ENCODE data around the gene ZNF512B.

ZNF512B gene

DNA sequence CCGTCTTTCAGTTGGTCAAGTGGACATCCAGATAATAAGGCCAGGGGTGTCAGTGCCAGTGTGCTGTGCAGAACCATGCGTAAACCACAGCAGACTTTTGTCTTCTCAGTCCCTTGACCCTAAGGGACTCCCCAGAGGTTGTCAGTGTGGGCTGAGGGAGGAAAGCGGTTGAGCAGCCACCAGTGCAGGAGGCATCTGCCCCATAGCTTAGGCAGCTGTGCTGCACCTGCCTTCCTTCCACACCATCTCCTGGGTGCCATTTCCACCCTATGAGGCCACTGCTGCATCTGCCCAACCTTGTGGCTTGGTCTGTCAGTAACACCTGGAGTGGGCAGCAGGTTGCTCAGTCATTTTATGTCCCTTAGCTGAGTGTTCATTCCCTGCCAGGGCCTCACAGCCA lies 37.2 kb upstream of the ZNF512B start:
- no peak overlapping the region for H3K4me3 ChIP-seq (replicated peaks; ENCODE audit: low read depth, low read length)
- TF ChIP-seq, protein P1, sequence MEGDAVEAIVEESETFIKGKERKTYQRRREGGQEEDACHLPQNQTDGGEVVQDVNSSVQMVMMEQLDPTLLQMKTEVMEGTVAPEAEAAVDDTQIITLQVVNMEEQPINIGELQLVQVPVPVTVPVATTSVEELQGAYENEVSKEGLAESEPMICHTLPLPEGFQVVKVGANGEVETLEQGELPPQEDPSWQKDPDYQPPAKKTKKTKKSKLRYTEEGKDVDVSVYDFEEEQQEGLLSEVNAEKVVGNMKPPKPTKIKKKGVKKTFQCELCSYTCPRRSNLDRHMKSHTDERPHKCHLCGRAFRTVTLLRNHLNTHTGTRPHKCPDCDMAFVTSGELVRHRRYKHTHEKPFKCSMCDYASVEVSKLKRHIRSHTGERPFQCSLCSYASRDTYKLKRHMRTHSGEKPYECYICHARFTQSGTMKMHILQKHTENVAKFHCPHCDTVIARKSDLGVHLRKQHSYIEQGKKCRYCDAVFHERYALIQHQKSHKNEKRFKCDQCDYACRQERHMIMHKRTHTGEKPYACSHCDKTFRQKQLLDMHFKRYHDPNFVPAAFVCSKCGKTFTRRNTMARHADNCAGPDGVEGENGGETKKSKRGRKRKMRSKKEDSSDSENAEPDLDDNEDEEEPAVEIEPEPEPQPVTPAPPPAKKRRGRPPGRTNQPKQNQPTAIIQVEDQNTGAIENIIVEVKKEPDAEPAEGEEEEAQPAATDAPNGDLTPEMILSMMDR (IDR thresholded peaks at IDR 0.05; ENCODE audit: low read length, missing control alignments) = no peak
- no peak for DNase-seq (ENCODE audit: low read depth)

DNA sequence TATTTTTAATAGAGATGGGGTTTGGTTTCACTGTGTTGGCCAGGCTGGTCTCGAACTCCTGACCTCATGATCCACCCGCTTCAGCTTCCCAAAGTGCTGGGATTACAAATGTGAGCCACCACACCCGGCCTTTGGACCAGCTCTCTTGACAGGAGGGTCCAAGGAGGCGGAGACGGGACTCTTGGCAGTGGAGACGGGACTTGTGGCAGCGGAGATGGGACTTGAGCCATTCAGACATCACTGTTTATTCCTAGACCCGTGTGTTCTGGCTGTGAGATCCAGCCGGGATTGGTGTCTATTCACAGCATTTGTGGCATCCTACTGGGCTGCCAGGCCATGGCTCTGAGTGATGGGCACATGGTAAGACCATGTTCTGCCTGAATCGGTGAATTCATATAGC lies 36.8 kb upstream of the ZNF512B start:
- DNase-seq (ENCODE audit: low read depth) = no peak
- TF ChIP-seq, protein P1 (IDR thresholded peaks at IDR 0.05; ENCODE audit: low read length, missing control alignments) = no peak
- no peak overlapping the region for H3K4me3 ChIP-seq (replicated peaks; ENCODE audit: low read depth, low read length)

DNA sequence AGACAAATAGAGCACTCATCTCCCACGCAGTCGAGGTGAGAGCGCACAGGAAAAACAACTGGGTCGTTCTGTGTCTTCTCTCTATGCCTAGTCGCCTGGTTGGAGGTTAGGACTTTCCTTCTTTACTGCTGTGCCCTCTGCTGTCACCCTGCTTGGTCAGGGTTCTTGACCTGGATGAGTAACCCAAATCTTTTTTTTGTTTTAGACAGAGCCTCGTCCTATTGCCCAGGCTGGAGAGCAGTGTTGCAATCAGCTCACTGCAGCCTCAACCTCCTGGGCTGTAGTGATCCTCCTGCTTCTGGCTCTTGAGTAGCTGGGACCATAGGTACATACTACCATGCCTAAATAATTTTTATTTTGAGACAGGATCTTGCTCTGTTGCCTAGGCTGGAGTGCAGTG lies 35.7 kb upstream of the ZNF512B start:
- H3K4me3 ChIP-seq (replicated peaks; ENCODE audit: low read depth, low read length) = no peak overlapping the region
- no peak for DNase-seq (ENCODE audit: low read depth)
- TF ChIP-seq, protein P1 (IDR thresholded peaks at IDR 0.05; ENCODE audit: low read length, missing control alignments) = no peak

DNA sequence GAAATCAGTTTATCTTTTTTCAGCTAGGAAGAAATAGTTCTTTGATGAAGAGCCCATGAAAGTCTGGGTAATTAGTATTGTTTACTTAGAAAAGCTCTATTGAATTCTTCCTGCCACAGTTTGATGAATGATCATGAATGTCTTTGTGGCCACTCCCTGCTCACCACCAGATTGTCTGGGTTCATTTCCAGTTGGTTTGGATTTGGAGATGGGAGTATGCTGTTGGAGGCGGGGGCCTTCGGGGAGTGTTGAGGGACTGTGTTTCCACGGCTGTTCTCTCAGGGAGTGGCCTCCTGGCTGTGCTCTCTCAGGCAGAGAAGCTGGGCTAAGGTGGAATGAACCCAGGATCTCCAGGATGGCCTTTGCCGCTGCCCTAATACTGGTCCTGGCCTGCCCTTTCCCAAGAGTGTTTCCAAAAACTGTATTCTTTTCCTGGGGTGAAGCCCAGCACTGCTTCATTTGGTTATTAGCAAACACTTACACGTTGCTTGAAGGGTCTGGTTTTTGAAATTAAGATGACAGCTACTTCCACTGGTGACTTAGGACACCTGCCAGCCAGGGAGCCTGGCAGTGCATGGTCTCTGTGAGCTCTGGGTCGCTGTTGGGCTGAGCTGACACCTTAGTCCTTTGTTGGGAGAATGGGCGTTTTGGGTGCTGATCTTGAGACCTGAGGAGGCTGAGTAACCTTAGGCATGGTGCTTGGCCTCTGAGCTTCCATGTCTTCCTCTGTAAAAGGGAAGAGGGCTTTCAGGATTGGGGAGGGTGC lies 34.4 kb upstream of the ZNF512B start:
- DNase-seq (ENCODE audit: low read depth) = no peak
- no peak overlapping the region for H3K4me3 ChIP-seq (replicated peaks; ENCODE audit: low read depth, low read length)

DNA sequence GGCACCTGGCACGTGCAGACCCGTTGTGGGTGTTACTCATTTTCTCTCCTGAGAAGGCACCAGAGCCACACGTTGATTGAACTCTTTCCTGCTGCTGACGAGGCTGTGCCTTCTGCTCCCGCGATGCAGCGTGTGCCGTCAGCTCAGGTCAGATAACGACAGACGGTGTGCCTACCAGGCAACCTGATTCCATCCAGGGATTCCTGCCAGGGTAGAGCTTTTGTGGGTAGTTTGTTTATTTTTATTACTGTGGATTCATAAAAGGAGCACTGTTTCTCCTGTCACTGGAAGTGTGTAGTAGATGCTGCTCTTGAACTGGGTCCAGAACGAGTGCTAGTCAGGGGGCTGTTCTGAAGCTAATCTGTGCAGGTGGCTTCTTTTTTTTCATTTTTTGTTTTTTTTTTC lies 31.9 kb upstream of the ZNF512B start:
- no peak overlapping the region for H3K4me3 ChIP-seq (replicated peaks; ENCODE audit: low read depth, low read length)
- no peak for DNase-seq (ENCODE audit: low read depth)
- TF ChIP-seq, protein P1 (IDR thresholded peaks at IDR 0.05; ENCODE audit: low read length, missing control alignments) = no peak

More for the DNA sequence above, 34.4 kb upstream of the ZNF512B start:
- TF ChIP-seq, protein P1 (IDR thresholded peaks at IDR 0.05; ENCODE audit: low read length, missing control alignments) = no peak

DNA sequence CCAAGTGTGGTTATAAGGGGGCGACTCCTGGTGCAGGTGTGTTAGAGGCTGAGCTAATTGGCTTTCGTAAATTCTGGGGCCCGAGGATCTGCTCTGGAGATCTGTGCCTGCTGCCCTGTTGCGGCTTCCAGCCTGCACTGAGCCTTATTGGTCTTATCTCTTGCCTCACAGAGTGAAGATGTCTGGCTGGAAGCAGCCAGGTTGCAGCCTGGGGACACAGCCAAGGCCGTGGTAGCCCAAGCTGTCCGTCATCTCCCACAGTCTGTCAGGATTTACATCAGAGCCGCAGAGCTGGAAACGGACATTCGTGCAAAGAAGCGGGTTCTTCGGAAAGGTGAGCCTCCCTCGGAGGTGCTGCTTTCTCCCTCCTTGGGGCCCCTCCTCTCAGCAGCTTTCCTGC lies 31.2 kb upstream of the ZNF512B start:
- TF ChIP-seq, protein P1 (IDR thresholded peaks at IDR 0.05; ENCODE audit: low read length, missing control alignments) = no peak
- DNase-seq (ENCODE audit: low read depth) = no peak
- H3K4me3 ChIP-seq (replicated peaks; ENCODE audit: low read depth, low read length) = no peak overlapping the region

DNA sequence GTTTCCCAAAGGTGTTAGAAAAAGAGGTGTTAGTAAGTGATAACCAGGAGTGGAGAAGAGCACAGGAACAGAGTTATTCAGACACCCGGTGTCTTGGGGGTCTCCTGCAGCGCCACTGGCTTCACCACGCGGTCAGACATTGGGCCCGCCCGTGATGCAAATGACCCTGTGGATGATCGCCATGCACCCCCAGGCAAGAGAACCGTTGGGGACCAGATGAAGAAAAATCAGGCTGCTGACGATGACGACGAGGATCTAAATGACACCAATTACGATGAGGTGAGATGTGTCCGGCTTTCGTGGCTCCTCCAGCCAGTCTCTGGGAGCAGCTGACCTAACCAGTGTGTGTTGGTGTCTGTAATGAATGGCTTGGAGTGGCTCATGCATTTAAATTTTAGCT lies 13.2 kb upstream of the ZNF512B start:
- DNase-seq (ENCODE audit: low read depth) = no peak
- H3K4me3 ChIP-seq (replicated peaks; ENCODE audit: low read depth, low read length) = no peak overlapping the region
- TF ChIP-seq, protein P1 (IDR thresholded peaks at IDR 0.05; ENCODE audit: low read length, missing control alignments) = no peak

Data from fibroblast of pulmonary artery (primary cell).